Neural progenitor cell (in vitro differentiated cells): ENCODE measurements around the gene SCN3A. TPM values are rescaled to one million over a fixed set of nuclear protein-coding genes. Genes with fewer than 3 reads are reported as not detected.

ENCODE experiments used
- DNase-seq: peaks from one replicate; pipeline ENCODE4 v3.0.0-alpha.2; 2016; ENCODE audit warnings: low spot score
- H2AFZ ChIP-seq: fragments of 200-600 bp; sonication (generic); replicated peaks from 2 replicates; pipeline ENCODE4 v1.6.1; 2016; ENCODE audit warnings: antibody characterized with exemption
- H3F3A ChIP-seq: fragments of 200-600 bp; sonication (generic); 2 replicates; pipeline ENCODE4 v1.6.1; 2016; ENCODE audit warnings: antibody characterized with exemption, low read depth
- H3K27ac ChIP-seq: fragments of 200-600 bp; sonication (generic); 2 replicates; pipeline ENCODE4 v1.5.1; 2016; ENCODE audit warnings: mild to moderate bottlenecking
- H3K27me3 ChIP-seq: fragments of 200-600 bp; sonication (generic); 2 replicates; pipeline ENCODE4 v1.6.1; 2016; ENCODE audit warnings: mild to moderate bottlenecking, moderate library complexity
- H3K36me3 ChIP-seq: fragments of 200-600 bp; sonication (generic); 2 replicates; pipeline ENCODE4 v1.5.1; 2016
- H3K4me1 ChIP-seq: fragments of 200-600 bp; sonication (generic); 2 replicates; pipeline ENCODE4 v1.6.1; 2016; ENCODE audit warnings: mixed run types
- H3K4me2 ChIP-seq: fragments of 200-600 bp; sonication (generic); 2 replicates; pipeline ENCODE4 v1.6.1; 2016
- H3K4me3 ChIP-seq: fragments of 200-600 bp; sonication (generic); 2 replicates; pipeline ENCODE4 v1.5.1; 2016
- H3K79me2 ChIP-seq: fragments of 200-600 bp; sonication (generic); 2 replicates; pipeline ENCODE4 v1.6.1; 2016; ENCODE audit warnings: low read depth
- H3K9ac ChIP-seq: fragments of 200-600 bp; sonication (generic); 2 replicates; pipeline ENCODE4 v1.6.1; 2016
- H3K9me3 ChIP-seq: fragments of 200-600 bp; sonication (generic); 2 replicates; pipeline ENCODE4 v1.5.1; 2016; ENCODE audit warnings: low read depth
- H4K20me1 ChIP-seq: fragments of 200-600 bp; sonication (generic); 2 replicates; pipeline ENCODE4 v1.6.1; 2016; ENCODE audit warnings: low read depth
- H3K27ac Mint-ChIP-seq: 3 replicates; pipeline ENCODE4 v1.8.0; 2021; ENCODE audit warnings: mixed read lengths
- H3K27me3 Mint-ChIP-seq: 2 replicates; pipeline ENCODE4 v1.8.0; 2022; ENCODE audit warnings: low read depth, mild to moderate bottlenecking, inconsistent platforms, moderate library complexity, mixed read lengths; ENCODE audit not compliant: insufficient read depth
- H3K36me3 Mint-ChIP-seq: 3 replicates; pipeline ENCODE4 v1.8.0; 2021; ENCODE audit warnings: mixed read lengths
- H3K4me1 Mint-ChIP-seq: 3 replicates; pipeline ENCODE4 v1.8.0; 2021; ENCODE audit warnings: mixed read lengths
- H3K4me3 Mint-ChIP-seq: 3 replicates; pipeline ENCODE4 v1.8.0; 2021; ENCODE audit warnings: mild to moderate bottlenecking, moderate library complexity, mixed read lengths
- H3K9me3 Mint-ChIP-seq: 3 replicates; pipeline ENCODE4 v1.8.0; 2020; ENCODE audit warnings: mixed read lengths
- CTCF ChIP-seq: fragments of 200-600 bp; sonication (generic); IDR thresholded peaks from 2 replicates; pipeline ENCODE4 v1.5.1; 2017; ENCODE audit warnings: antibody characterized with exemption, mild to moderate bottlenecking
- EZH2 ChIP-seq: fragments of 200-600 bp; sonication (generic); IDR thresholded peaks from 2 replicates; pipeline ENCODE4 v1.6.1; 2017; ENCODE audit warnings: antibody characterized with exemption, mild to moderate bottlenecking, moderate library complexity
- EZH2phosphoT487 ChIP-seq: fragments of 200-600 bp; sonication (generic); IDR thresholded peaks from 2 replicates; pipeline ENCODE4 v1.6.1; 2017; ENCODE audit warnings: antibody characterized with exemption
- total RNA-seq: library from RNA; depleted of rRNA; stranded (reverse); fragments of >200 nt; gene quantifications from 2 replicates; pipeline ENCODE4 v1.2.3, GENCODE V29; 2015; ENCODE audit warnings: low replicate concordance

The SCN3A gene
- total RNA-seq, 1 donor from 2014 or later, result not detected

DNA sequence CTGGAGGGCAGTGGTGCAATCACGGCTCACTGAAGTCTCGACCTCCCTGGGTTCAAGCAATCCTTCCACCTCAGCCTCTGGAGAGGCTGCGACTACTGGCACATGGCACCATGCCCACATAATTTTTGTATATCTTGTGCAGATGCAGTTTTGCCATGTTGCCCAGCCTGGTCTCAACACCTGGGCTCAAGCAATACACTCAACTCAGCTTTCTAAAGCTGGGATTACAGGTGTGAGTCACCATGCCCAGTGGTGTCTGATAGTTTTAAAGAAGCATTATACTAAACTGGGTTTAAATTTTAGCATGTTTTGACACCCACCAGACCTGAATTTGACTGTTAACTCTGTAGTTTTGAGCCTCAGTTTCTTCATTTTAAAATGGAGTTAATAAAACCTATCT is 139.1 kb downstream of the SCN3A start:
- Mint-ChIP-seq H3K4me1 (peaks cover 42% of the 10 kb centered on the region), H3K4me3 (no peak overlapping the region), H3K27ac (no peak overlapping the region), H3K27me3 (peaks cover 3% of the 10 kb centered on the region), H3K36me3 (no peaks in the 10 kb centered on the region), H3K9me3 (no peaks in the 10 kb centered on the region)
- Histone ChIP-seq H3K4me1 (peaks cover 31% of the 10 kb centered on the region), H3K4me2 (no peak overlapping the region), H3F3A (peaks cover 8% of the 10 kb centered on the region), H4K20me1 (no peaks in the 10 kb centered on the region), H3K79me2 (no peaks in the 10 kb centered on the region), H3K27me3 (no peaks in the 10 kb centered on the region), H3K9me3 (no peaks in the 10 kb centered on the region), H3K36me3 (no peaks in the 10 kb centered on the region), H3K4me3 (no peak overlapping the region), H2AFZ (no peak overlapping the region), H3K27ac (no peak overlapping the region), H3K9ac (no peak overlapping the region)
- no peak for DNase-seq
- TF ChIP-seq EZH2 (no peak), CTCF (no peak), EZH2phosphoT487 (no peak)

DNA sequence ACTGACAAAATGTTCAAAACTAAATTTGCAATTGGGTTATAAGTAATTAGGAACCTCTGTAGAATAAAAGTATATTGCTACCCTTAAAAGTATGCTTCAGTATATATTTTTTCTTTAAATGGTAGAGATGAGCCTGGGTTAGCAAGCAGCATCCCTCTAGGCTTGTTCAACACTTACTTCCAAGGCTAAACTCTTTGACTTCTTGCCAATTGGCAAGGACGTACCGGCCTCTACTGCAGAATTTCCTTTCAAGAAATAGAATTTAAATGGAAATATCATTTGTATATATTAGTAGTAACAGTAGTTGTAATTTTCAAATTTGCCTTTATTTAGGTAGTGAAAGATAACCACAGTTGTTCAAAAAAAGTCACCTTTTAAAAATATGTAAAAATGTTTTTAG is 143.4 kb downstream of the SCN3A start:
- Histone ChIP-seq H3K4me2 (no peak overlapping the region), H3K9ac (no peak overlapping the region), H3K4me3 (no peak overlapping the region), H3K36me3 (no peaks in the 10 kb centered on the region), H3K27me3 (no peaks in the 10 kb centered on the region), H3K79me2 (no peaks in the 10 kb centered on the region), H2AFZ (no peak overlapping the region), H3K27ac (no peak overlapping the region), H3K9me3 (no peaks in the 10 kb centered on the region), H4K20me1 (no peaks in the 10 kb centered on the region), H3K4me1 (peaks cover 5% of the 10 kb centered on the region), H3F3A (no peaks in the 10 kb centered on the region)
- Mint-ChIP-seq H3K27ac (no peak overlapping the region), H3K36me3 (no peaks in the 10 kb centered on the region), H3K27me3 (peaks cover 5% of the 10 kb centered on the region), H3K4me1 (peaks cover 15% of the 10 kb centered on the region), H3K9me3 (no peaks in the 10 kb centered on the region), H3K4me3 (no peak overlapping the region)
- no peak for DNase-seq
- TF ChIP-seq CTCF (no peak), EZH2phosphoT487 (no peak), EZH2 (no peak)

- Histone ChIP-seq H3K4me2 (no peak overlapping the region), H3F3A (no peaks in the 10 kb centered on the region), H3K9me3 (no peaks in the 10 kb centered on the region), H2AFZ (no peak overlapping the region), H4K20me1 (no peaks in the 10 kb centered on the region), H3K36me3 (no peaks in the 10 kb centered on the region), H3K4me1 (peaks cover 5% of the 10 kb centered on the region), H3K9ac (no peak overlapping the region), H3K4me3 (no peak overlapping the region), H3K27ac (no peak overlapping the region), H3K79me2 (no peaks in the 10 kb centered on the region), H3K27me3 (no peaks in the 10 kb centered on the region)
- Mint-ChIP-seq H3K27ac (peak overlapping the region; percentile 82), H3K4me3 (no peak overlapping the region), H3K4me1 (peaks cover 23% of the 10 kb centered on the region), H3K27me3 (peaks cover 2% of the 10 kb centered on the region), H3K36me3 (no peaks in the 10 kb centered on the region), H3K9me3 (no peaks in the 10 kb centered on the region)
- TF ChIP-seq EZH2, result no peak
- no peak for TF ChIP-seq CTCF
- TF ChIP-seq EZH2phosphoT487, result no peak
- DNase-seq, result no peak
Observed at GRCh38 chr2:165058476-165059265, 145.2 kb downstream of the SCN3A start.
